HG03025 (cell line): ENCODE data around the gene ELK3.

ENCODE experiments used
- ATAC-seq: cut with Tn5 transposase; IDR thresholded peaks from one replicate; pipeline ENCODE4 v1.9.1; 2021; ENCODE audit warnings: mild to moderate bottlenecking, moderate library complexity; ENCODE audit not compliant: unreplicated experiment, low FRiP score

The ELK3 gene

GRCh38 chr12:96210376-96211055, 16.3 kb downstream of the ELK3 start:
- ATAC-seq: no peak

GRCh38 chr12:96211988-96212387, 17.8 kb downstream of the ELK3 start:
- ATAC-seq: no peak

GRCh38 chr12:96212456-96213375, 18.5 kb downstream of the ELK3 start:
- no peak for ATAC-seq

- no peak for ATAC-seq
Measured at GRCh38 chr12:96213869-96214268, 19.7 kb downstream of the ELK3 start.

GRCh38 chr12:96215919-96216273, 21.7 kb downstream of the ELK3 start:
- no peak for ATAC-seq

- ATAC-seq: no peak
Measured at GRCh38 chr12:96218989-96219678, 25.0 kb downstream of the ELK3 start.

- no peak for ATAC-seq
Measured at GRCh38 chr12:96219700-96220206, 25.6 kb downstream of the ELK3 start.

GRCh38 chr12:96220902-96221301, 26.7 kb downstream of the ELK3 start:
- no peak for ATAC-seq

GRCh38 chr12:96221391-96221790, 27.2 kb downstream of the ELK3 start:
- ATAC-seq: no peak

- no peak for ATAC-seq
Measured at GRCh38 chr12:96223411-96224218, 29.4 kb downstream of the ELK3 start.

- ATAC-seq: no peak
Measured at GRCh38 chr12:96224219-96224615, 30.0 kb downstream of the ELK3 start.

GRCh38 chr12:96225044-96225855, 31.1 kb downstream of the ELK3 start:
- ATAC-seq: no peak

GRCh38 chr12:96225994-96226399, 31.8 kb downstream of the ELK3 start:
- no peak for ATAC-seq

GRCh38 chr12:96226401-96226800, 32.2 kb downstream of the ELK3 start:
- no peak for ATAC-seq

GRCh38 chr12:96226801-96227348, 32.7 kb downstream of the ELK3 start:
- no peak for ATAC-seq

- no peak for ATAC-seq
Measured at GRCh38 chr12:96227365-96228106, 33.4 kb downstream of the ELK3 start.

- no peak for ATAC-seq
Measured at GRCh38 chr12:96228566-96229248, 34.5 kb downstream of the ELK3 start.

GRCh38 chr12:96230646-96231045, 36.5 kb downstream of the ELK3 start:
- no peak for ATAC-seq
